ENCODE data around the gene MYO1C. TPM values are rescaled to one million over a fixed set of nuclear protein-coding genes. Genes with fewer than 3 reads are reported as not detected.

MYO1C gene
- total and polyA plus RNA-seq, 10 donors, result 14.6 to 135 (median 58.5) TPM

DNA sequence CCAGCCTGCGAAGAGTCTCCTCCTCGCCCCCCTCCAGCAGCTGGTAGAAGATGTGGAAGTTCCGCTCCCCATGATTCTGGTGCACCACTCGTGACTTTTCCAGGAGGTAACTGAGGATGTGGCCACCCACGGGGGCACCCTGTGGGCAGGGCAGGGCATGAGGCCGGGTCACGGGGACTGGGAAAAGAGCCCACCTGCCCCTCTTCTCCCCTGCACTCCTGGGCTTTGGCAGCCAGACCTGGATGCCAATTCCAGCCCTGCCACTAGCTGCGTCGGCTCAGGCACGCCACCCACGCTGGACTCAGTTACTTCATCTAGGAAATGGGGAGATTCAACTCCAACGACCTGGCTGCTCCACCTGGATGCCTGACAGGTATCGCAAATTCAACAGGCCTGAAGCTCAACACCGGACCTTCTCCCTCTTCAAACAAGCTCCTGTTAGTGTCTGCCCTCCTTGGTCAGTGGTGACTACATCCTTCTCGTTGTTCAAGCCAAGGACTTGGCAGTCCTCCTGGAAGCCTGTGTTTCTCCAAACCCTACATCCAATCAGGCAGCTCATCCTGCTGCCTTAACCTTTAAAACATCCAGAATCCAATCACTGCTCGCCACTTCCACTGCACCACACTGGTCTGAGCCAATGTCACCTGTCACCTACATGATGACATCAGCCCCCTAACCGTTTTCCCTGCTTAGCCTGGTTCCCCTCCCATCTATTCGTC lies 11.6 kb downstream of the MYO1C start:
- WGBS, 5 donors, result 82 to 88% (median 87%) methylated on average over 15 to 18 of the region's 18 CpGs
- Histone ChIP-seq H3K36me3 (peaks cover 0 to 85% (median 53%) of the 10 kb centered on the region in 6 donors), H3K4me3 (no peak overlapping the region), H3K4me1 (peaks cover 8 to 47% (median 21%) of the 10 kb centered on the region in 6 donors), H3K27ac (no peak overlapping the region), H3K27me3 (replicated peaks in 1 of 7) (peaks cover 0 to 15% (median 0%) of the 10 kb centered on the region in 7 donors), H3K9me3 (no peaks in the 10 kb centered on the region)
- DNase-seq, result no peak
- intact Hi-C loops (cut with DNase I; ENCODE audit: low total_unique reads), result no loop called here
- TF ChIP-seq POLR2AphosphoS5 (IDR thresholded peaks at IDR 0.05) (no peak), POLR2A (IDR thresholded peaks at IDR 0.05) (no peak)
- TF ChIP-seq, protein P1, sequence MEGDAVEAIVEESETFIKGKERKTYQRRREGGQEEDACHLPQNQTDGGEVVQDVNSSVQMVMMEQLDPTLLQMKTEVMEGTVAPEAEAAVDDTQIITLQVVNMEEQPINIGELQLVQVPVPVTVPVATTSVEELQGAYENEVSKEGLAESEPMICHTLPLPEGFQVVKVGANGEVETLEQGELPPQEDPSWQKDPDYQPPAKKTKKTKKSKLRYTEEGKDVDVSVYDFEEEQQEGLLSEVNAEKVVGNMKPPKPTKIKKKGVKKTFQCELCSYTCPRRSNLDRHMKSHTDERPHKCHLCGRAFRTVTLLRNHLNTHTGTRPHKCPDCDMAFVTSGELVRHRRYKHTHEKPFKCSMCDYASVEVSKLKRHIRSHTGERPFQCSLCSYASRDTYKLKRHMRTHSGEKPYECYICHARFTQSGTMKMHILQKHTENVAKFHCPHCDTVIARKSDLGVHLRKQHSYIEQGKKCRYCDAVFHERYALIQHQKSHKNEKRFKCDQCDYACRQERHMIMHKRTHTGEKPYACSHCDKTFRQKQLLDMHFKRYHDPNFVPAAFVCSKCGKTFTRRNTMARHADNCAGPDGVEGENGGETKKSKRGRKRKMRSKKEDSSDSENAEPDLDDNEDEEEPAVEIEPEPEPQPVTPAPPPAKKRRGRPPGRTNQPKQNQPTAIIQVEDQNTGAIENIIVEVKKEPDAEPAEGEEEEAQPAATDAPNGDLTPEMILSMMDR (IDR thresholded peaks at IDR 0.05 in 8 of 11, conservative IDR thresholded peaks at IDR 0.05 in 3 of 11), result no peak

DNA sequence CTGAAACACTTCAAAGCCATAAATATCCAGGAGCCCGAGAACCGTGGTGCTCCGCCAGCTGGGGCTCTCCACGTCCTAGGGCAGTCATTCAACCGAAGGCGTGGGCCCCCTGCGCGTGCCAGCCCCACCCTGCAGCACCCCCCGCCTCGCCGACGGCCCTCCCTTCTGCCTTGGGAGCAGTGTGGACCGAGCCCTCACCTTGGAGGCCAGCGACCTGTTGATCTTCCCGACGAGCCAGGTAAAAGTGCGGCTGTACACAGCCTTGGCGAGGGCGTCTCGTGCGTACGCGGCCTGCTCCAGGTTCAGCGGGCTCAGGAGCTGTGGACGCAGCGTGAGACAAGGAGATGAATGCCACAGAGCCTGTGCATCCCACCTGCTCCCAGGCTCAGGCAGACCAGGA lies 14.1 kb downstream of the MYO1C start:
- no peak overlapping the region for H3K27ac ChIP-seq
- intact Hi-C loops (cut with DNase I; ENCODE audit: low total_unique reads), result no loop called here
- H3K9me3 ChIP-seq, result no peaks in the 10 kb centered on the region
- no peak for TF ChIP-seq POLR2AphosphoS5 (IDR thresholded peaks at IDR 0.05)
- TF ChIP-seq, protein P1 (IDR thresholded peaks at IDR 0.05 in 8 of 11, conservative IDR thresholded peaks at IDR 0.05 in 3 of 11), result no peak
- no peak for TF ChIP-seq POLR2A (IDR thresholded peaks at IDR 0.05)
- 77 to 95% (median 93%) methylated on average over 3 to 26 of the region's 26 CpGs for WGBS, 5 donors
- peaks cover 16 to 50% (median 30%) of the 10 kb centered on the region in 6 donors for H3K4me1 ChIP-seq
- H3K36me3 ChIP-seq, result peaks cover 0 to 97% (median 51%) of the 10 kb centered on the region in 6 donors
- H3K4me3 ChIP-seq, result no peak overlapping the region
- H3K27me3 ChIP-seq (replicated peaks in 1 of 7), result no peaks in the 10 kb centered on the region
- no peak for DNase-seq

DNA sequence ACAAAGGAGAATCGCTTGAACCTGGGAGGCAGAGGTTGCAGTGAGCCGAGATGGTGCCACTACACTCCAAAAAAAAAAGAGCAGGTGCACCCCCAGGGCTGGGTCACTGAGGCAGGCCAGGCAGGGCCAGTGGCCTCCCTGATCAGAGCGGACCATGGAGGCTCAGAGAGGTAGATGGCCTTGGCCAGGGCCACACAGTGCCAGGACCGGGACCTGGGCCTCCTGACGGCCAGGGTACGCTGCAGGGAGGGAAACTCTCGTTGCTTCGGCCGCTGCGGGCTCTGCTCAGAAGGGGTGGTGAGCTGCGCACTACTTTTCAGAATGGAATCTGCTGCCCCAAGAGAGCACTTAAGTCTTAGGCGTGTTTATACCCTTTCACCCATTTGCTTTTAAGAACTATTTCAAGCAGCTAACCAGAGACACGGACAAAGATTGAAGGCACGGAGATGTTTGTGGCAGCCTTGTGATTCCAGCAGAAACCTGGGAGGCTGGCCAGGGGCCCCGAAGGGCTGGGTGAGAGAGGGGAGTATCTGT lies 17.1 kb downstream of the MYO1C start:
- peak overlapping the region in 1 of 8 donors; percentile 34 for H3K4me3 ChIP-seq
- no peaks in the 10 kb centered on the region for H3K27me3 ChIP-seq (replicated peaks in 1 of 7)
- H3K9me3 ChIP-seq, result no peaks in the 10 kb centered on the region
- TF ChIP-seq POLR2AphosphoS5 (IDR thresholded peaks at IDR 0.05) (no peak), POLR2A (IDR thresholded peaks at IDR 0.05) (no peak)
- TF ChIP-seq, protein P1 (IDR thresholded peaks at IDR 0.05 in 8 of 11, conservative IDR thresholded peaks at IDR 0.05 in 3 of 11), result no peak
- H3K27ac ChIP-seq, result peak overlapping the region in 5 of 8 donors; percentile 17 to 69 (median 48)
- intact Hi-C loops (cut with DNase I; ENCODE audit: low total_unique reads), result no loop called here
- DNase-seq, result no peak
- WGBS, 5 donors, result 86 to 92% (median 87%) methylated on average over 15 of the region's 15 CpGs
- H3K36me3 ChIP-seq, result peaks cover 0 to 90% (median 46%) of the 10 kb centered on the region in 6 donors
- peaks cover 16 to 73% (median 36%) of the 10 kb centered on the region in 6 donors for H3K4me1 ChIP-seq

Measured in spleen (tissue), 11 donors.